Hepatocyte (in vitro differentiated cells): ENCODE measurements around the gene C10orf95. TPM values are rescaled to one million over a fixed set of nuclear protein-coding genes. Genes with fewer than 3 reads are reported as not detected.

Experiments
- DNase-seq: peaks from one replicate; pipeline ENCODE4 v3.0.0-alpha.2; 2016; ENCODE audit warnings: low spot score
- H2AFZ ChIP-seq: fragments of 200-600 bp; sonication (generic); 2 replicates; pipeline ENCODE4 v1.6.0; 2016; ENCODE audit warnings: antibody characterized with exemption, mild to moderate bottlenecking
- H3K27ac ChIP-seq: fragments of 200-600 bp; sonication (generic); 2 replicates; pipeline ENCODE4 v1.5.1; 2016; ENCODE audit warnings: mild to moderate bottlenecking
- H3K27me3 ChIP-seq: fragments of 200-600 bp; sonication (generic); 2 replicates; pipeline ENCODE4 v1.6.1; 2016
- H3K36me3 ChIP-seq: fragments of 200-600 bp; sonication (generic); replicated peaks from 2 replicates; pipeline ENCODE4 v1.5.1; 2016; ENCODE audit warnings: low read depth; ENCODE audit not compliant: insufficient read depth
- H3K4me1 ChIP-seq: fragments of 200-600 bp; sonication (generic); 2 replicates; pipeline ENCODE4 v1.5.1; 2016; ENCODE audit warnings: mild to moderate bottlenecking, moderate library complexity; ENCODE audit not compliant: insufficient read depth
- H3K4me2 ChIP-seq: fragments of 200-600 bp; sonication (generic); 2 replicates; pipeline ENCODE4 v1.6.0; 2016
- H3K4me3 ChIP-seq: fragments of 200-600 bp; sonication (generic); 2 replicates; pipeline ENCODE4 v1.5.1; 2016; ENCODE audit warnings: mild to moderate bottlenecking
- H3K79me2 ChIP-seq: fragments of 200-600 bp; sonication (generic); 2 replicates; pipeline ENCODE4 v1.6.0; 2017; ENCODE audit warnings: mild to moderate bottlenecking
- H3K9me2 ChIP-seq: fragments of 200-600 bp; sonication (generic); replicated peaks from 2 replicates; pipeline ENCODE4 v1.6.0; 2017; ENCODE audit warnings: mild to moderate bottlenecking; ENCODE audit not compliant: insufficient read depth
- H3K9me3 ChIP-seq: fragments of 200-600 bp; sonication (generic); 2 replicates; pipeline ENCODE4 v1.5.1; 2016; ENCODE audit warnings: low read depth, mild to moderate bottlenecking
- H4K20me1 ChIP-seq: fragments of 200-600 bp; sonication (generic); 2 replicates; pipeline ENCODE4 v1.6.0; 2016; ENCODE audit warnings: mild to moderate bottlenecking; ENCODE audit not compliant: insufficient read depth, poor library complexity, severe bottlenecking
- CTCF ChIP-seq: fragments of 200-600 bp; sonication (generic); IDR thresholded peaks from 2 replicates; pipeline ENCODE4 v1.5.1; 2016; ENCODE audit warnings: antibody characterized with exemption, mild to moderate bottlenecking; ENCODE audit not compliant: poor library complexity
- EZH2 ChIP-seq: fragments of 200-600 bp; sonication (generic); IDR thresholded peaks from 2 replicates; pipeline ENCODE4 v1.6.1; 2016; ENCODE audit warnings: antibody characterized with exemption, mild to moderate bottlenecking, borderline replicate concordance
- EZH2phosphoT487 ChIP-seq: fragments of 200-600 bp; sonication (generic); IDR thresholded peaks from one replicate; pipeline ENCODE4 v1.6.1; 2018; ENCODE audit warnings: antibody characterized with exemption, mild to moderate bottlenecking, low read depth, moderate library complexity; ENCODE audit not compliant: unreplicated experiment, severe bottlenecking
- WGBS: methylation state at CpG from one replicate; pipeline ENCODE4 v1.1.6; 2016; ENCODE audit warnings: low lambda C conversion rate; ENCODE audit errors: missing lambda C conversion rate; 5-methylcytosine and 5-hydroxymethylcytosine counted together
- polyA plus RNA-seq: library from polyadenylated mRNA; unstranded; fragments of >200 nt; fragmentation: Nextera tagmentation; extraction: Ambion mirVana; gene quantifications from 2 replicates; pipeline ENCODE4 v1.2.1, GENCODE V29; 2016
- total RNA-seq: library from RNA; depleted of rRNA; stranded (reverse); fragments of >200 nt; gene quantifications from 2 replicates; pipeline ENCODE4 v1.2.3, GENCODE V29; 2014

The C10orf95 gene
- total and polyA plus RNA-seq, 2 experiments from 2014 or later = 5.2 to 7.7 TPM

GRCh38 chr10:102453502-102453901 lies 2.2 kb upstream of the C10orf95 start:
- H3K27ac ChIP-seq = peak overlapping the region; percentile 96
- no peak for TF ChIP-seq EZH2phosphoT487
- no peak for TF ChIP-seq CTCF
- TF ChIP-seq EZH2 = no peak
- 60% methylated on average over 5 of the region's 5 CpGs for WGBS

GRCh38 chr10:102452672-102453340 lies 1.5 kb upstream of the C10orf95 start:
- Histone ChIP-seq H4K20me1 (no peaks in the 10 kb centered on the region), H3K27ac (peak overlapping the region; percentile 96), H3K4me2 (no peak overlapping the region), H3K4me3 (no peak overlapping the region), H2AFZ (no peak overlapping the region), H3K27me3 (no peaks in the 10 kb centered on the region), H3K36me3 (no peaks in the 10 kb centered on the region), H3K79me2 (peaks cover 19% of the 10 kb centered on the region), H3K4me1 (peaks cover 35% of the 10 kb centered on the region), H3K9me3 (no peaks in the 10 kb centered on the region), H3K9me2 (no peaks in the 10 kb centered on the region)
- DNase-seq = peak; percentile 48
- 76% methylated on average over 3 of the region's 3 CpGs for WGBS
- TF ChIP-seq CTCF (no peak), EZH2 (no peak), EZH2phosphoT487 (no peak)

More at GRCh38 chr10:102453502-102453901, 2.2 kb upstream of the C10orf95 start:
- H3K4me1 ChIP-seq = peaks cover 38% of the 10 kb centered on the region
- DNase-seq = no peak
- no peaks in the 10 kb centered on the region for H3K9me2 ChIP-seq
- H2AFZ ChIP-seq = no peak overlapping the region
- H3K27me3 ChIP-seq = no peaks in the 10 kb centered on the region
- no peaks in the 10 kb centered on the region for H3K36me3 ChIP-seq
- H3K4me3 ChIP-seq = no peak overlapping the region
- H3K4me2 ChIP-seq = no peak overlapping the region
- peaks cover 19% of the 10 kb centered on the region for H3K79me2 ChIP-seq
- no peaks in the 10 kb centered on the region for H3K9me3 ChIP-seq
- no peaks in the 10 kb centered on the region for H4K20me1 ChIP-seq

GRCh38 chr10:102450374-102451104 lies 804 bp downstream of the C10orf95 start:
- WGBS = 1% methylated on average over 78 of the region's 104 CpGs
- H3K4me3 ChIP-seq = peak overlapping the region; percentile 60
- H3K9me3 ChIP-seq = no peaks in the 10 kb centered on the region
- peak overlapping the region; percentile 96 for H2AFZ ChIP-seq
- no peaks in the 10 kb centered on the region for H3K36me3 ChIP-seq
- DNase-seq = peak; percentile 89
- TF ChIP-seq EZH2 (no peak), CTCF (no peak), EZH2phosphoT487 (no peak)
- H3K27ac ChIP-seq = peak overlapping the region; percentile 96
- no peaks in the 10 kb centered on the region for H4K20me1 ChIP-seq
- H3K9me2 ChIP-seq = no peaks in the 10 kb centered on the region
- peak overlapping the region; percentile 98 for H3K4me2 ChIP-seq
- no peaks in the 10 kb centered on the region for H3K27me3 ChIP-seq
- H3K4me1 ChIP-seq = peaks cover 27% of the 10 kb centered on the region
- H3K79me2 ChIP-seq = peaks cover 19% of the 10 kb centered on the region
